ENCODE results near the gene LSM2. TPM values are rescaled to one million over a fixed set of nuclear protein-coding genes. Genes with fewer than 3 reads are reported as not detected.
A peak's percentile ranks its signal among the peaks of the same experiment; 100 is the strongest.

LSM2 gene
- total and polyA plus RNA-seq, 12 donors: 17.5 to 52.0 (median 23.0) TPM

DNA sequence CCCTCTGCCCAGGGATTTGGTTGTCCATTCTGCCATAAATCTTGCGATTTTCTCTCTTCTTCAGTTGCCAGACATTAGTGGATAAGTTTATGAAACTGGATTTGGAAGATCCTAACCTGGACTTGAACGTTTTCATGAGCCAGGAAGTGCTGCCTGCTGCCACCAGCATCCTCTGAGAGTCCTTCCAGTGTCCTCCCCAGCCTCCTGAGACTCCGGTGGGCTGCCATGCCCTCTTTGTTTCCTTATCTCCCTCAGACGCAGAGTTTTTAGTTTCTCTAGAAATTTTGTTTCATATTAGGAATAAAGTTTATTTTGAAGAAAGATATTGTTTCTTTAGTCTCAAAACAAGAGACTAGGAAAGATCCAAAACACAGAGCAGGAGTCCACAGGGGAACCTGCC lies 44.4 kb downstream of the LSM2 start, which contains the start of gene SAPCD1:
Gene SAPCD1, plus strand, starts transcription at position 301 of the 400 bp plus-strand sequence. CDS start 399 bp downstream, outside the sequence.
- Histone ChIP-seq H3K27ac (peak within 1 kb of the TSS in 3 of 10 donors; percentile 15 to 33 (median 31)), H3K4me1 (peaks cover 0 to 23% (median 5%) of the 10 kb centered on the region in 9 donors), H3K4me3 (no peak within 1 kb of the TSS), H3K27me3 (no peaks in the 10 kb centered on the region), H3K36me3 (peaks cover 0 to 17% (median 0%) of the 10 kb centered on the region in 9 donors), H3K9me3 (no peaks in the 10 kb centered on the region)
- DNase-seq (no peak), ATAC-seq (no peak)
- WGBS, 2 donors: 71 to 74% methylated on average over 4 of the region's 4 CpGs
- TF ChIP-seq, protein P1, sequence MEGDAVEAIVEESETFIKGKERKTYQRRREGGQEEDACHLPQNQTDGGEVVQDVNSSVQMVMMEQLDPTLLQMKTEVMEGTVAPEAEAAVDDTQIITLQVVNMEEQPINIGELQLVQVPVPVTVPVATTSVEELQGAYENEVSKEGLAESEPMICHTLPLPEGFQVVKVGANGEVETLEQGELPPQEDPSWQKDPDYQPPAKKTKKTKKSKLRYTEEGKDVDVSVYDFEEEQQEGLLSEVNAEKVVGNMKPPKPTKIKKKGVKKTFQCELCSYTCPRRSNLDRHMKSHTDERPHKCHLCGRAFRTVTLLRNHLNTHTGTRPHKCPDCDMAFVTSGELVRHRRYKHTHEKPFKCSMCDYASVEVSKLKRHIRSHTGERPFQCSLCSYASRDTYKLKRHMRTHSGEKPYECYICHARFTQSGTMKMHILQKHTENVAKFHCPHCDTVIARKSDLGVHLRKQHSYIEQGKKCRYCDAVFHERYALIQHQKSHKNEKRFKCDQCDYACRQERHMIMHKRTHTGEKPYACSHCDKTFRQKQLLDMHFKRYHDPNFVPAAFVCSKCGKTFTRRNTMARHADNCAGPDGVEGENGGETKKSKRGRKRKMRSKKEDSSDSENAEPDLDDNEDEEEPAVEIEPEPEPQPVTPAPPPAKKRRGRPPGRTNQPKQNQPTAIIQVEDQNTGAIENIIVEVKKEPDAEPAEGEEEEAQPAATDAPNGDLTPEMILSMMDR (IDR thresholded peaks at IDR 0.05): no peak
- intact Hi-C loops (cut with DNase I): loop anchor here in 1 of 10 donors (10.0 kb wide), 1 partner anchor 78 kb away; the partner anchor contains the start of gene LY6G5C

DNA sequence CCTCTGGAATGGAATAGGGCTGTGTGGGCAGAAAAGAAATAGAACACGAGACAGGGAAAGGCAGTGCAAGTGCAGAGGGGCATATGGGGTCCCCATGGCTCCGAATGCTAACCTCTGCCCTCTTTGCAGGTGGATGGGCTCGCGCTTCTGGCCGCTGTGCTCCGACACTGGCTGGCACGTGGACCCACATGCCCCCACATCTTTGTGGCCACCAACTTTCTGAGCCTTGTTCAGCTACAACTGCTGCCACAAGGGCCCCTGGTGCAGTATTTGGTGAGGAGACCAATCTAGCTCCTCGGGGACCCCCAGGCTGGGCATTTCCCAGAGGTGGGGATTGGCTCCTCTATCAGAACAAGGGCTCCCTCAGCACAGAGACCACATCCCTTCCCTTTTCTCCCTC lies 45.4 kb downstream of the LSM2 start:
- peaks cover 0 to 17% (median 0%) of the 10 kb centered on the region in 9 donors for H3K36me3 ChIP-seq
- no peak overlapping the region for H3K4me3 ChIP-seq
- H3K9me3 ChIP-seq: no peaks in the 10 kb centered on the region
- no peaks in the 10 kb centered on the region for H3K27me3 ChIP-seq
- 96 to 97% methylated on average over 8 of the region's 8 CpGs for WGBS, 2 donors
- intact Hi-C loops (cut with DNase I): loop anchor here in 1 of 10 donors (10.0 kb wide), 1 partner anchor 77 kb away; the partner anchor contains the start of gene LY6G5C
- no peak overlapping the region for H3K27ac ChIP-seq
- DNase-seq (no peak), ATAC-seq (no peak)
- TF ChIP-seq, protein P1 (IDR thresholded peaks at IDR 0.05): no peak
- peaks cover 0 to 20% (median 5%) of the 10 kb centered on the region in 9 donors for H3K4me1 ChIP-seq

DNA sequence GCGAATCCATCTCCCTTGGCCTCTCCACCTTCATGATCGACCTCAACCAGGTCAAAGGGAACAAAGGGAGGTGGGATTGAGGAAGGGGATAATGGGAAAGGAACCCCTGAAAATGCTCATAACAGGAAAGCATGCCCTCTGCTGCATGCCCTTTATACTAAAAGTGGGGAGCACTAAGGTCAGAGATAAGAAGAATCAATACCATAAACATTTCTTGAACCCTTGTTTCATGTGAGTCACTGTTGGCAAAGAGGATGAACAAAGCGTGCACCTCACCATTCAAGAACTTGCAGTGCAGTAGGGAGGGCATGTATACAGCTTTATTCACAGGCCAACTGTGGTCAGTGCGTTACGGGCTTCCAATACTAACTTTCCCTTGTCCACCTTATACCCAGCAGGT lies 46.0 kb downstream of the LSM2 start:
- no peak overlapping the region for H3K27ac ChIP-seq
- ATAC-seq (no peak), DNase-seq (no peak)
- intact Hi-C loops (cut with DNase I): loop anchor here in 1 of 10 donors (10.0 kb wide), 1 partner anchor 76 kb away; the partner anchor contains the start of gene LY6G5C
- H3K4me3 ChIP-seq: no peak overlapping the region
- H3K9me3 ChIP-seq: no peaks in the 10 kb centered on the region
- no peaks in the 10 kb centered on the region for H3K27me3 ChIP-seq
- H3K4me1 ChIP-seq: peaks cover 0 to 16% (median 5%) of the 10 kb centered on the region in 9 donors
- TF ChIP-seq, protein P1 (IDR thresholded peaks at IDR 0.05): no peak
- 93 to 95% methylated on average over 5 of the region's 5 CpGs for WGBS, 2 donors
- H3K36me3 ChIP-seq: peaks cover 0 to 17% (median 0%) of the 10 kb centered on the region in 9 donors

DNA sequence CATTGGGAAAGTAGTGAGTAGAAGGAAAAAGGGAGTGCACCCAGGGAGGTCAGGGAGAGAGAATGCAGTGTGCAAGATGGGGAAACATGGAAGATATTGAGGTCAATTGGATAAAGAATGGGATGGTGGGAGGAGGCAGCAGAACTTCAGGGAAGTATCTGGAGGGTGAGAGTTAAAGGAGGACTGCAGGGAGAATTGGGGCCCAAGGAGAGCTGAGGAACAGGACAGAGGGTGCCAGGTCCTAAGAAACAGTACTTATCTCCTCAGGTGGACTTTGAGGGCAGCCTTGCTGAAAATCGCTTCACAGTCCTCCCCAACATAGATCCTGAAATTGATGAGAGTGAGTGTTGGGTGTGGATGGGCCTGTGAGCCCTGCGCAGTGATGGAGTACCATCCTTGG lies 48.5 kb downstream of the LSM2 start:
- TF ChIP-seq, protein P1 (IDR thresholded peaks at IDR 0.05): no peak
- H3K27me3 ChIP-seq: no peaks in the 10 kb centered on the region
- H3K36me3 ChIP-seq: peaks cover 0 to 17% (median 0%) of the 10 kb centered on the region in 9 donors
- peaks cover 0 to 6% (median 3%) of the 10 kb centered on the region in 9 donors for H3K4me1 ChIP-seq
- WGBS, 2 donors: 95 to 97% methylated on average over 2 of the region's 2 CpGs
- H3K4me3 ChIP-seq: no peak overlapping the region
- no peak for ATAC-seq
- H3K27ac ChIP-seq: no peak overlapping the region
- DNase-seq: no peak
- intact Hi-C loops (cut with DNase I): no loop called here
- no peaks in the 10 kb centered on the region for H3K9me3 ChIP-seq

Measured in heart right ventricle (tissue), 16 donors.